GM20431 (cell line): ENCODE measurements around the gene COX6A2.
"Not testable (repeated sequence)": the region's sequence is repeated elsewhere in the genome, so short reads cannot be mapped to it uniquely, and the experiment has no call there.

Source experiments
- in situ Hi-C: fragments of 300-500 bp; cut with MseI, MboI; formaldehyde crosslinking; loops from one replicate; pipeline ENCODE4 v1.15.0; 2020; ENCODE audit warnings: low sequenced_read_pairs; ENCODE audit not compliant: unreplicated experiment

COX6A2 gene

DNA sequence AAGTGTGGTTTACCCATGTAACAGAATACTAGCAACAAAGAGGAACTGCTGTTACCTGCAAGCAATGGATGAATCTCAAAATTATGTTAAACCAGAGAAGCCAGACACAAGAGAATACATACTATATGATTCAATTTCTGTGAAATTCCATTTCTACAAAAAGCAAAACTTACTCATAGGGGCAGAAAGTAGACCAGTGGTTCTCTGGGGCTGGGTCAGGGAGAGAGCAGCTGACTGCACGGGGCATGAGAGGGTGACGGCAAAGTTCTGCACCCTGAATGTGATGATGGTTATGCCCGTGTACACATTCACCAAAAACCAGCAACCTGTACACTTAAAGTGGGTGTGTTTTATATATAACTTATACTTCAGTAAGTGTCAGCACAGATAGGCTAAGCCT, 11.4 kb upstream of the COX6A2 start:
- in situ Hi-C loops: loop anchor here (25.0 kb wide), 1 partner anchor 452 kb away; the partner anchor contains the start of gene HSD3B7

DNA sequence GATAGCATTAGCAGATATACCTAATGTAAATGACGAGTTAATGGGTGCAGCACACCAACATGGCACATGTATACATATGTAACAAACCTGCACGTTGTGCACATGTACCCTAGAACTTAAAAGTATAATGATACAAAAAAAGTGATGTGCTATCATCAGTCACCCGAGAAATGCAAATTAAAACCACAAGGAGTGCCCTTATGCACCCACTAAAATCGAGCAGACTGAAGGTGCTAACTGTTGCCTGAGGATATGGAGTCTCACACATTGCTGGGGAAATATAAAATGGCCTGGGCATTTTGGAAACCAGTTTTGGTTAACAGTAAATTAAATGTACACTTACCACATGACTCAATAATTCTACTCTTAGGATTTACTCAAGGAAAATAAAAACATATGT, 10.9 kb upstream of the COX6A2 start:
- in situ Hi-C loops: loop anchor here (25.0 kb wide), 1 partner anchor 452 kb away; the partner anchor contains the start of gene HSD3B7

DNA sequence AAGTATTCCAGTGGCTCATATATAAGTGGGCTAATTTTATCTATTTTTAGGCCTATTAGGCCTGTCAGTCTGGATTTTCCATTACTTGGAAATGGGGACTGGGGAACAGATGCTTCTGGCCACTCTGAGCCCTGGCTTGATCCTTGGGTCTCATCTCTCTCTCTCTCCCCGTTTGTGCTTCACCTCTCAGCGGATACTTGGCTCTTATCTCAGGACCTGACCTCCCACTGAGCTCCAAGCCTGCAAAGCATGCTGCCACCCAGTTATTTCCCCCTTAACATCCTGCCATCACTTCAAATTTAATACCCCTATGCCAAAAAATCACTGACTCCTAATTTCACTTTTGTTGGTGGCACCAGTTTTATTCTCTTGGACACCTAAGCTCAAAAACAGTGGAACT, 10.3 kb upstream of the COX6A2 start:
- in situ Hi-C loops: loop anchor here (25.0 kb wide), 1 partner anchor 451 kb away; the partner anchor contains the start of gene HSD3B7

DNA sequence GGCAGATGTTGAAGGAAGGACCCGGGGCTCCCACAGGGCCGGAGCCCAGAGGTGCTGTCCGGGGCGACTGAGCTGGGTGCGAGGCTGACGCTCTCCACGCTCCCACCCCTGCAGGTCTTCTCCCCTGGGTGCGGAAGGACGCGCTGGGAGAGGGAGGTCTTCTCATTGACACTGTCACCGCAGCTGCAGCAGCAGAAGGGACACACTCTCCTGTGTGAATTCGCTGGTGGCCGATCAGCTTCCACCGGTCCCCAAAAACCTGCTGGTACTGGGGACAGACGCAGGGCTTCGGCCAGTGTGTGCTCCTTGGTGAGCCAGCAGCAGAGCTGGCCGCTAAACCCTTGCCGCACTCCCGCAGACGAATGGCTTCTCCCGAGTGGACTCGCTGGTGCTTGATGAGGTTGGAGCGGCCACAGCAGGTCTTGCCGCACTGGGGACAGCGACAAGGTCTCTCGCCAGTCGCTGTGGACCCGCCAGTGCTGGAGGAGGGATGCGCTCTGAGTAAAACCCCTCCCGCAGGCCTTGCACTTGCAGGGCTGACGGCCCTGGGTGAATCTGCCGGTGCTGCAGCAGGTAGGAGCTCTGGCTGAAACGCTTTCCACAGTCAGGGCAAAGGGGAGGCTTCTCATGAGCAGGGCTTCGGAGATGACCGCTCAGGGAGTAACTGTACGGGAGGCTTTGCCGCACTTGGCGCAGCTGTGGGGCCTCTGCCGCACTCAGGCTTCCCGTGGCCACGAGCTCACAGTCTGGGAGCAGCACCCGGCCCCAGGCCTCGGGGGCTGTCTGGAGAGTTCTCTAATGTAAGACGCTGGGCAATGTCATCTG, 8.3 kb upstream of the COX6A2 start:
- in situ Hi-C loops: loop anchor here (25.0 kb wide), 1 partner anchor 449 kb away; the partner anchor contains the start of gene HSD3B7

DNA sequence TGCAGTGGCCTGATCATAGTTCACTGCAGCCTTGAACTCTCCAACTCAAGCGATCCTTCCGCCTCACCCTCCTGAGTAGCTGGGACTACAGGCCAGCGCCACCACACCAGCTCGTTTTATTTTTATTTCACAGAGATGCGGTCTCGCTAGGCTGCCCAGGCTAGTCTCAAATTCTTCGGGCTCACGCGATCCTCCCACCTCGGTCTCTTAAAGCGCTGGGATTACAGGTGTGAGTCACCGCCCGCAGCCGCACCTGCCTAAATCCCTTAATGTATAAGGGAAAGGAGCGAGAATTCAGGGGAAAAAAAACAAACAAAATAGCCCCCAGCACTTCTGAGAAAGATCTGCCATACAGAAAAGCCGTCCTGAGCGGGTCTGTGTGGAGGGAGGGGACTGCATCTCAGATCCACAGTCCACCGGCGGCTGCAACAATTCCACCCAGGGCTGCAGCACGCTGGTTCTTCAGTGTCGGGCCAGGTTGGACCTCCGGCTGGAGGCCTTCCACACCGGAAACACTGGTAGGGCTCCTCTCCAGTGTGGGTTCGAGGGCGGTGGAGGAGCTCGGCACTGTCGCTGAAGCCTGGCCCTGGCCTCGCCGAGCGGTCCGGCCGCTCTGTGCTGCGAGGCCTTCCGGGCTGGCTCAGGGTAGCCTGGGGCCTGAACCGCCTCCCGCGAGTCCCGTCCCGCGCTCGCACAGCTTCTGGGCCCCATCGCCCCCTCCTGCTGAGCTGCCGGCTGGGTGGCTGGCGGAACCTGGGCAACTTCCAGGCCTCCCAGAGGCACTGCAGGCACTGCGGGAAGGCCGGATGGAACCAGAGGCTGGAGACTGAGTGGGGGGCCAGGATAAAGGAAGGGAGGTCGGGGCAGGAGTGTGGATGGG, 7.4 kb upstream of the COX6A2 start:
- in situ Hi-C loops: loop anchor here (25.0 kb wide), 1 partner anchor 448 kb away; the partner anchor contains the start of gene HSD3B7

DNA sequence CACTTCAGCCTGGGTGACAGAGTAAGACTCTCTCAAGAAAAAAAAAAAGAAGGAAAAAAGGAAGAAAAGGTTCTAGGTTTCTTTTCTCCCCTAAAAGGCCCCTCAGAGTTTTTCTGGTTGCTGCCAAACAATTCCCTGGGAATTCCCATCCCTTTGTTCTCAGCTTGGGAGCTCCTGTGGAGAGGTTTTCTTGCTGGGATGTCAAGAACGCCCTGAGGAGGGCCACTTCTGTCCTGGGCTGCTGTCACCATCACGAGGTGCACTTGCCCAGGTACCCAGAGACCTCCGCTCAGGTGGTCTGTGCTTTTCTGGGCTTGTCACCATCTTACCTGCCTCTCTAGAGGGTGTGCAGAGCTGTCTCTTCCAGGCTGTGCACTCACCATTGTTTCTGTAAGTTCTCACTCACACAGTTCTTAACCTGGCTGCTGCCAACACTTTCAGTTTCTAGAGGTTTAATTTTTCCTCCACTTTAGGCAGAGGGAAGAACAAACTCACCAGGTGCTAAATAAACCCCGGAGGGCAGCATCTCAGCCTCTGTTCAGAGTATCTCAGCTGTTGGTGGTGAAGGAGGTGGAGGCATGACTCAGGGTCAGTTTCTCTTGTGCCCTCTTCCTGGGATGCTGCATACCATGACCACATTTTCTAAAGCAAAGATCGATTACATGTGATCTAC, 2.4 kb upstream of the COX6A2 start:
- in situ Hi-C loops: loop anchor here (25.0 kb wide), 1 partner anchor 443 kb away; the partner anchor contains the start of gene HSD3B7

DNA sequence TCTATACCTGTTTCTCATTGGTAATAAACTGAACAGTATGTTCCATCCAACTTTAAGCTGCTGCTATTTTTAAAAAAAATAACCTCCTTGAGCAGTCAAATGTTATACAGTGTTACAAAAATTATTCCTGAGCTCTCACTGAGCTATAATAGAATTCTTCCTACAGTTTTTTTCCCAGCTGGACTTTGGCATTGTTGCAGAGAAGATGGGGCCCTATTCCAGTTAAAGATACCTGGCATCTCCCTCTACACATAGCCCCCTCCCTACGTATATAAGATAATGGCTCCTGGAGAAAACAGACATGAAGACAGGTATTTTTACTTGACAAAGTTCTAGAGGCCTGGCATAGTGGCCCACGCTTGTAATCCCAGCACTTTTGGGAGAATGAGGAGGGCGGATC, 1.6 kb upstream of the COX6A2 start:
- in situ Hi-C loops: loop anchor here (25.0 kb wide), 1 partner anchor 442 kb away; the partner anchor contains the start of gene HSD3B7

DNA sequence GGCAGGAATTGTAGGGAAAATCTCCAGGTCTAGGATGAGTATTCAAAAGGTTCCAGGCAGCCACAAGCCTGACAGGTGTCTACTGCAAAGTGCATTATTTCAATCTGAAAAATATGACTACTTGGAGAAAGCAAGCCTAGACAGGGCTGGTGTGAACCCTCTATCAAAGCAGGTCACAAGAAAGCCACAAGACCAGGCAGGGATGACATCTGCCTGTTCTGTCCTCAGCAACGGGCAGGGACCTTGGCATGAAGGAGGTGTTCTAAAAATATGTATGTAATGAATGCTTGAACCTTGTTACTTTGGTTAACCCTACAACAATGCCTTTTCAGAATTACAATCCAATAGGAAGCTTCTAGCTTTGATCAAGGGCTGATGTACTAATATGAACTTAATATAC, 1.2 kb upstream of the COX6A2 start:
- in situ Hi-C loops: loop anchor here (25.0 kb wide), 1 partner anchor 442 kb away; the partner anchor contains the start of gene HSD3B7

DNA sequence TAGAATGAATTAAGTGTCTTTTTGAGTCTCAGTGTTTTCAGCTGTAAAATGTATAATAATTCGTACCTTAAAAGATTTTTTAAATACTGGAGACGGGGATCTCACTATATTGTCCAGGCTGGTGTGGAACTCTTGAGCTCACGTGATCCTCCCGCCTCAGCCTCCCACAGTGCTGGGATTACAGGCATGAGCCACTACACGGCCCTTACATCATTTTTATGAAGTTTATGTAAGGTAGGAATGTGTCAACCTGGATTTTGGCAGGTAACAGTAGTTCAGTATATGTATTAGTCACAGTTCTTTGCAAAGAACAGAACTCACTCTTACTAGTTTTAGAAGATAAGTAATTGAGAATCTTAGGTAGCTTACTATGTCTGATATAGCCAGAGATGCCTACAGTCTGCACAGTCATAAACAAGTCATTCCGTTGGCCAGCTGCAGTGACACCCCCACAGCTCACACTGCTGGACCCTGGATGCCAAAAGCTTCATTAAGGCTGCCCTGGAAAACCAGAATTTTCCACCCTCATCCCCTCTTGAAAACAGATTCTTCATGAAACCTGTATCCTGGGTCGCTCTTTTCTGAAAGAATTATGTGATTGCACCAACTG, 583 bp upstream of the COX6A2 start:
- in situ Hi-C loops: loop anchor here (25.0 kb wide), 1 partner anchor 441 kb away; the partner anchor contains the start of gene HSD3B7

DNA sequence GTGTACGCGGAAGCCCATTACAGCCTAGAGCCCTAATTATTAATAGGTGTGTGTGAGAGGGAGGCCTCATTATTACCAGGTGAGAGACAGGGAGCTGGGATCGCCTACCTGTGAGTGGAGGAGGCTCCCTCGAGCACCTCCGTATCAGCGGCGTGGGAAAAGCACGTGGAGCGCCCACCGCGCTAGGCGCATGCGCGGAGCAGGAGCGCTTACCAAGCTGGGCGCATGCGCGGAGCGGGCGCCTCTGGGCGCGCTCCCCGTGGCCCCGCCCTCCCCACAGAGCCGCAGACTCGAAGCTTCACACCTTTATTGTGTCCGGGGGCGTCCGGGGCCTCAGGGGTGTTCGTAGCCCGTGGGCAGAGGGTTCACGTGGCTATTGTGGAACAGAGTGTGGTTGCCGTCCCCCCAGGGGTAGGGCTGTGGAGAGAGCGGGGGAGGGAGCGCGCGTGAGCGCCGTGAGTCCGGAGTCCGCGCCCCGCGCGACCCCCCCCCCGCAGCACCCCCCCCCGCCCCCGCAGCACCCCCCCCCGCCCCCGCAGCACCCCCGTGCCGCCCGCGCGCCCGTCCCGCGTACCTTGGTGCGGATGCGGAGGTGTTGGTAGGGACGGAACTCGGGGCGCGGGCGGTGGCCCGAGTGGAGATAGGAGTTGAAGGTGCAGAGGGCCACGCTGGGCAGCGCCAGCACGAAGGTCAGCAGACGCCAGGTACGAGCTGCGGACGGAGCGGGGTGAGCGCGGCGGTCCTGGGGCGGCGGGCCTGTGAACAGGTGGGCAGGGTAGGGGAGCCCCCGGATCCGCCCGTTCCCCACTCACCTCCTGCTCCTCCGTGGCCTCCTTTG, 500 bp downstream of the COX6A2 start:
- in situ Hi-C loops: loop anchor here (25.0 kb wide), 1 partner anchor 440 kb away; the partner anchor contains the start of gene HSD3B7

DNA sequence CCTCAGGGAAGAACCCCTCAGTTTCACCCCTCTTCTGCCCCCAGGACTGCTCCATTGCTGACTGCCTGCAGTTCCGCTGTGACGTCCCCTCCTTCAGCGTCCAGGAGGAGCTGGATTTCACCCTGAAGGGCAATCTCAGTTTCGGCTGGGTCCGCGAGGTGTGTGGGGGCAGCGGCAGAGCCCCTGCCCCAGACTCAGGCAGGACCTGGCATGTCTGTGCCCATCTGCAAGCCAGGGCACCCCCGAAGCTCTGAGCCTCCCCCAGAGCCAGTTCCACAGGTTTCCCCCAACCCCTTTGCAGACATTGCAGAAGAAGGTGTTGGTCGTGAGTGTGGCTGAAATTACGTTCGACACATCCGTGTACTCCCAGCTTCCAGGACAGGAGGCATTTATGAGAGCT, 4.4 kb downstream of the COX6A2 start:
- in situ Hi-C loops: no loop called here

DNA sequence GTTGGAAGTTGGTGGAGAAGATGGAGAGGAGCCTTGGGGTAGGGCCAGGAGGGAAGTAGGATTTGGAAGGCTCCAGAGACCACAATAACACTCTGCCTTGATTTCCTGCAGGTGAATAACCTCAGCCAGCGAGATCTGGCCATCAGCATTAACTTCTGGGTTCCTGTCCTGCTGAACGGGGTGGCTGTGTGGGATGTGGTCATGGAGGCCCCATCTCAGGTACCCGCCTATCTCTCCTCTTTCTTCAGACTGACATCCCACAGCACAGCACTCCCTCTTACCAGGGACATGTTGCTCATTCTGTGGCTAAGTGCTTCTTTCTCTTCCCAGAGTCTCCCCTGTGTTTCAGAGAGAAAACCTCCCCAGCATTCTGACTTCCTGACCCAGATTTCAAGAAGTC, 4.9 kb downstream of the COX6A2 start:
- in situ Hi-C loops: no loop called here

DNA sequence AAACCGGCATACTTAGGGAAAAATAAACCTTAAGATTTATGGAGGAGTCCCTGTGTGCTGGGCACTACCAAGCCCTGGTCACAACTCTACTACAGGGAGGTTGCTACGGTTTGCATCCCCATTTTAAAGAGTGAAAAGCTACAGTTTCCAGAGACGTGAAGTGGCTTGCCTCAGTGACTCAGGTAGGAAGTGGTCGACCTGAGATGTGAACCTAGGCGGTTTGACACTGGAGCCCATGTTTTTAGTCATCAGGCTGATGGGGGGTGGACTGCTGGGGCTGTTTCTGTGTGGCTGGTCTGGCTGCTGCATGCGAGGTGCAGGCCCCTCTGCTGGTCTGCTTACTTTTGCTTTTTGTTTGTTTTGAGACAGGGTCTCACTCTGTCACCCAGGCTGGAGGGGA, 6.6 kb downstream of the COX6A2 start:
- in situ Hi-C loops: no loop called here

DNA sequence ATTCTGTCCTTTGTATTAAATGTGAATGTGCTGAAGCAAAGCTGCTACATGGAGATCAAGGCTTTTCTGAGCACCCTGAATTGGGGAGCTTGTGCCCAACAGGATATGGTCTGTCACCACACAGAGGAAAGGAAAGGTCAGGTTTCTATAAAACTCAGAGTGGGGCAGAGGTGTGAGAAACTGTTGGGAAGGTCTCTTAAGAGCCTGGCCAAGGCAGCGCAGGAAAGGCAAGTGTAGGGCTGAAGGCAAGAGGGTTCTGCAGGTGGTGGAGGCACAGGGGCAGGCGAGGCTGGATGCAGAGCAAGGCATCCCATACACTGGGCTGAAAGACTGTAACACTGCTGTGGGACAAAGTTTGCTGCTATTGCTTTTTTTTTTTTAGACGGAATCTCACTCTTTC, 8.1 kb downstream of the COX6A2 start:
- in situ Hi-C loops: no loop called here

DNA sequence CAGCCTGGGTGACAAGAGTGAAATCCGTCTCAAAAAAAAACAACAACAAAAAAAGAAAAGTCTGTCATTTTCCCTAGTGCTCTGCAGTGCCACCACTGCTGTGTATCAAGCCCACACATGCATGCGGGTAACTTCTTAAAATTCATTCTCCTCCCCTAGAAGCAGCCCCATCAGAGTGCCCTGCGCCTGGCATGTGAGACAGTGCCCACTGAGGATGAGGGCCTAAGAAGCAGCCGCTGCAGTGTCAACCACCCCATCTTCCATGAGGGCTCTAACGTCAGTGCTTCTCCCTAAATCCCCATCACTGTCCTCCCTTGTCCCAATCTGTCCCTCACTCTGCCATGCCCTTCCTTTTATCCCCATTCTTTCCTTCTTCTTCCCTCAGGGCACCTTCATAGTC, 10.2 kb downstream of the COX6A2 start:
- in situ Hi-C loops: no loop called here

DNA sequence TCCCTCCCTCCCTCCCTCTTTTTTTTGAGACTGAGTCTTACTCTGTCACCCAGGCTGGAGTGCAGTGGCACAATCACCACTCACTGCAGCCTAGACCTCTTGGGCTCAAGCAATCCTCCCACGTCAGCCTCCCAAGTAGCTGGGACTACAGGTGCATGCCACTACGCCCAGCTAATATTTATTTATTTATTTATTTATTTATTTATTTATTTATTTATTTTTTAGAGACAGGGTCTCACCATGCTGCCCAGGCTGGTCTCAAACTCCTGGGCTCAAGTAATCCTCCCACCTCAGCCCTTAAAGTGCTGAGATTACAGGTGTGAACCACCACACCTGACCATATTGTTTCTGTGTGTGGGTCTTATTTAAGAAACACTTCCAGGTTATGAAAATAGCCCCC, 11.1 kb downstream of the COX6A2 start:
- in situ Hi-C loops: not testable (repeated sequence)

DNA sequence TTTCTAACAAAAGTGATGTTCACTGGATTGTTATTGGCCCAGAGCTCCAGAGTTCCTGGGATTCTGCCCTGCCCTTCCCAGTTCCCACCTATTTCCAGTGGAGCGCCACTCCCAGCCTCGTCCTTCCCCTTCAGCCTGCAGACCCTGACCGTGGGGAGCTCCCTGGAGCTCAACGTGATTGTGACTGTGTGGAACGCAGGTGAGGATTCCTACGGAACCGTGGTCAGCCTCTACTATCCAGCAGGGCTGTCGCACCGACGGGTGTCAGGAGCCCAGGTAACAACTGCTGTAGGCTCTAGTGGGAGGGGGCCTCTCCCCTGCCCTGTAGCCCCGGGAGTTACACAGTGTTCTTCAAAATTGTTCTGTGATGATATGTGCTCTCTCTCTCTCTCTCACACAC, 11.8 kb downstream of the COX6A2 start:
- in situ Hi-C loops: no loop called here

DNA sequence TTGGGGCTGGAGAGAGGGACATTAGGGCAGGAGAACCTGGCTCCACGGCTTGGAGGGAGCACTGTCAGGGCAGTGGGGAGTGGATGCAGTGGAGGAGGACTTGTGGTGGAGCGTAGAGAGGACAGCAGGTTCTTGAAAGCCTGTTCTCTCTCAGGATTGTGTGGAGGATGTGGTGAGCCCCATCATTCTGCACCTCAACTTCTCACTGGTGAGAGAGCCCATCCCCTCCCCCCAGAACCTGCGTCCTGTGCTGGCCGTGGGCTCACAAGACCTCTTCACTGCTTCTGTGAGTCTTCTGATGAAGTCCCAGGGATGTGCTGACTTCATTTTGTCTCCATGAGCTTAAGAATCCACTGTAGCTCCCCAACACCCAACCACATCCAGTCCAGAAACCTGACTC, 13.5 kb downstream of the COX6A2 start:
- in situ Hi-C loops: no loop called here

DNA sequence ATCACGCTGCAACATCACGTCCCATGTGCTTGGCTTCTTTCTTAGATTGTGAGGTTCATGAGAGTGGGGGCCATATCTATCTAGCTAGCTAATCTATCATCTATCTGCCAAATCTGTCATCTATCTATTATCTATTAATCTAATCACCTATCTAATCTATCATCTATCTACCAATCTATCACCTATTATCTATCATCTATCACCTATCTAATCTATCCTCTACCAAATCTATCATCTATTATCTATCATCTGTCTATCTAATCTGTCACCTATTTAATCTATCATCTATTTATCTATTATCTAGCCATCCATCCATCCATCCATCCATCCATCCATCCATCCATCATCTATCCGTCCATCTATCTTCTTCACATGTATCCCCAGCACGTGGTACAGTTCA, 14.2 kb downstream of the COX6A2 start:
- in situ Hi-C loops: no loop called here
